ENCODE results near the gene ADGRL2.

DNA sequence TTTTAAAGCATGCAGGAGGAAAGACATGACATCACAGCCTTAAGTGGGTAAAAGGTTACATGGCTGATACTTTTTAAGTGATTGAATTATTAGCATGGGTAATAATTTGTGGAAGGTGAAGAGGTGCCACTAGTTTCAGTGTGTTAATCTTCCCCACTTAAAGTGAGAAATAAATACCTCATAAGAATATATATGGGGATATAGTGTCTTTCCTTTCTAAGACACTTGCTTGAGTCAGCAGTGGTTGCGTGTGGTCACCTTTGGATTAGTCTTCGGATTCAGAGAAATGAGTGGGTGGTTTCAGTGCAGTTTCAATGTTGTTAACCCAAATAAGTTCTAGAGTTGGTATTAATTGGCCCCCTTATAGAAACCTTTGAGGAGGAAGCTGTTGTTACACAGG, 94.1 kb downstream of the ADGRL2 start:
- TF ChIP-seq EP300 (IDR thresholded peaks at IDR 0.05) (no peak), POLR2A (IDR thresholded peaks at IDR 0.05) (no peak)
- TF ChIP-seq, protein P1, sequence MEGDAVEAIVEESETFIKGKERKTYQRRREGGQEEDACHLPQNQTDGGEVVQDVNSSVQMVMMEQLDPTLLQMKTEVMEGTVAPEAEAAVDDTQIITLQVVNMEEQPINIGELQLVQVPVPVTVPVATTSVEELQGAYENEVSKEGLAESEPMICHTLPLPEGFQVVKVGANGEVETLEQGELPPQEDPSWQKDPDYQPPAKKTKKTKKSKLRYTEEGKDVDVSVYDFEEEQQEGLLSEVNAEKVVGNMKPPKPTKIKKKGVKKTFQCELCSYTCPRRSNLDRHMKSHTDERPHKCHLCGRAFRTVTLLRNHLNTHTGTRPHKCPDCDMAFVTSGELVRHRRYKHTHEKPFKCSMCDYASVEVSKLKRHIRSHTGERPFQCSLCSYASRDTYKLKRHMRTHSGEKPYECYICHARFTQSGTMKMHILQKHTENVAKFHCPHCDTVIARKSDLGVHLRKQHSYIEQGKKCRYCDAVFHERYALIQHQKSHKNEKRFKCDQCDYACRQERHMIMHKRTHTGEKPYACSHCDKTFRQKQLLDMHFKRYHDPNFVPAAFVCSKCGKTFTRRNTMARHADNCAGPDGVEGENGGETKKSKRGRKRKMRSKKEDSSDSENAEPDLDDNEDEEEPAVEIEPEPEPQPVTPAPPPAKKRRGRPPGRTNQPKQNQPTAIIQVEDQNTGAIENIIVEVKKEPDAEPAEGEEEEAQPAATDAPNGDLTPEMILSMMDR (IDR thresholded peaks at IDR 0.05): no peak
